Measurements from ENCODE around the gene AP2S1. TPM values are rescaled to one million over a fixed set of nuclear protein-coding genes. Genes with fewer than 3 reads are reported as not detected.

The AP2S1 gene
- total RNA-seq: 179 and 185 TPM in 2 replicates

DNA sequence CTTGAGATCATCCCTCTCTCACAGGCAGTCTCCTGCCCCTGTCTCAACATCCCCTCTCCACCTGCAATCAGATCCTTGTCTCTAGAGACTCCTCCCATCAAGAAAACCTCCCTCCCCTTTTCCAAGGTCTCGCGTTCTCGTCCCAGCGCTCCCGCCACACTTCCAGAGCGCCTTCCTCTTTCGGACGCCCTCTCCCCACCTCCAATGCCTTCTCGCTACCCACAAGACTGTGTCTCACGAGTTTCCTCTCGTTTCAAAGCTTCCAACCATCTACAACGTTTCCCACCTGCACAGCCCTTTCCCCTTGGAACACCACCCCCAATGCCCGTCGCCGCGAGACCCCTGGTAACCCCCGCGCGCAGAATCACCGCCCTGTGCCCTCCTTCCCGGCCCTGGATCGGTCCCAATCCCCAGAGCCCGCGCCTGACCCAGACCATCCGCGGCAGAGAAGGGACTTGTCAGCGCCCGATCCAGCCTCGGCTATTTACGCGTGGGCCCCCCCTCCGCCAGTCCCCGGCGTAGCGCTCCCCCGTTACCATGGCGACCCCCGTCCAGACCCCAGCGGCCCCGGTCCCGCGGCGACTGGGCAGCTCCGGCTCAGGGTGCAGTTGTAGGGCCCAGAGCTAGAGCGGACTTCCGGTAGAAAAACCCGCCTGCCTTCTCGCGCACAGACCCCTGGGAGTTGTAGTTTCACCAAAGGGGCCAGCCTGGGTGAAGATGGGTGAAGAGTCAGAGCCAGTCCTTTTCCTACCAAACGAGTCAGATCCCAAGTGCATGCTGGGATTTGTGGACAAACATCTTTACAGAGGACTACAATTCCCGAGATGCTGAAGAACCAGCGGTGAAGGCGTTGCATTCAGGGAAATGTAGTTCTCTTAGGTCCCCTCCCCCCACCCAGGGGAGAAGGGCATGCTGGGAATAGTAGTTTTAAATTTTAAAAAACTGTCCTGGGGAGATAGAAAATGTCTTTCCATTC lies at the start of gene AP2S1:
Gene AP2S1 (minus strand): TSS at position 619 of the 976 bp plus-strand sequence. CDS start 80 bp downstream, at position 539.

GRCh38 chr19:46860846-46861690 lies 10.4 kb upstream of the AP2S1 start, which contains the start of gene ARHGAP35:
Gene ARHGAP35, plus strand, starts transcription at chr19:46860997. Its CDS starts 57,679 bp downstream, at chr19:46918676.

DNA sequence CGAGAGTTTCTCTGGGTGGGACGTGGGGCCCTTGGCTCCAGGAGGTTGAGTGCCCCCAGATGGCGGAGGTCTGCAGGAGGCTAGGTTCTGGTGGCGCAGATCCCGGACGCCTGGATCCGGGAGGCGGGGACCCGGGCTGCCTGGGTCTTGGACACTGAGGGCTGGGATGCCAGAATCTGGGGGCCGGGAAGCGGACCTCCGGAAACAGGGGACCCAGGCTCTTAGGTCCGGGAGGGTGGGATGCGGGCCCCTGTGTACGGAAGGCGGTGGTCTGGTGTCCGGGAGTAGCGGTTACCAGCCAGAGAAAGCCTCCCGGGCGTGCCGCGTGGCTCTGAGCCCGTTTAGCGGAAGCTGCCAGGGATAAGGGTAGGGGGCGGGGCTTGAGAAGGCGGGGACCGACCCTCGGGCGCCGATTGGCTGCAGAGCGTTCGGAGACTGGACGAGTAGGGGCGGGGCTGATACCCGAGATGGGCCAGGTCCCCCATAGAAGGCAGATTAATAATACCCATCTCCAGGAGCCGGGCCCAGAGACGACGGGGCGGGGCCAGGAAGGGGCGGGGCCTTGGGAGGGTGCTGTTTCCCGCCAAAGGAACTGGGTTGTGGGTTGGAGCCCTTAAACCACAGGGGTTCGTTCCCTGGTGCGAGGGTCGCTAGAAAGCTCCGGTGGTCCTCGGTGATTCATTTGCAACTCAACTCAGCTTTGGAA lies 62.2 kb downstream of the AP2S1 start, which contains the start of gene SLC1A5:
Gene SLC1A5 (minus strand): TSS at position 333 of the 706 bp plus-strand sequence. CDS start 629 bp downstream, outside the sequence.

Small RNA genes lying within 50 kb of the gene (small RNA-seq; reads per million reads assigned to genes)
- gene AC008622.3: not detected
- not detected for gene HNRNPMP2

Other genes starting within 250 kb of the AP2S1 start
- gene CALM3, start 249.5 kb downstream of the AP2S1 start, total RNA-seq: 263 and 299 TPM in 2 replicates
- 0.86 and 3.7 TPM in 2 replicates for gene PTGIR, start 225.8 kb downstream of the AP2S1 start, total RNA-seq
- not detected in 2 replicates for gene GNG8, start 214.6 kb downstream of the AP2S1 start, total RNA-seq
- gene DACT3, start 189.7 kb downstream of the AP2S1 start, total RNA-seq: 0.14 and 1.2 TPM in 2 replicates
- gene PRKD2, start 133.7 kb downstream of the AP2S1 start, total RNA-seq: 31.7 and 33.1 TPM in 2 replicates
- 18.2 and 20.4 TPM in 2 replicates for gene FKRP, start 104.8 kb downstream of the AP2S1 start, total RNA-seq
- 67.9 and 69.9 TPM in 2 replicates for gene STRN4, start 104.4 kb downstream of the AP2S1 start, total RNA-seq
- gene SLC1A5, start 62.3 kb downstream of the AP2S1 start, total RNA-seq: 63.4 and 77.5 TPM in 2 replicates
- 34.2 and 39.7 TPM in 2 replicates for gene ARHGAP35, start 10.2 kb upstream of the AP2S1 start, total RNA-seq
- gene NPAS1, start 169.0 kb upstream of the AP2S1 start, total RNA-seq: 0.07 TPM in 1 of 2 replicates, not detected in the other
- gene TMEM160, start 197.8 kb upstream of the AP2S1 start, total RNA-seq: 21.5 and 27.2 TPM in 2 replicates

All from thoracic aorta endothelial cell (primary cell).